HUES6 (cell line): ENCODE measurements around the gene CBX4.

ENCODE experiments used
- H3K27ac ChIP-seq: 2 replicates; pipeline ENCODE4 v1.7.0; 2013; ENCODE audit warnings: low read depth, mild to moderate bottlenecking, low read length, inconsistent platforms
- H3K27me3 ChIP-seq: 2 replicates; pipeline ENCODE4 v1.6.1; 2013; ENCODE audit warnings: low read length; ENCODE audit not compliant: control insufficient read depth, insufficient read depth
- H3K36me3 ChIP-seq: 2 replicates; pipeline ENCODE4 v1.6.1; 2013; ENCODE audit warnings: low read length; ENCODE audit not compliant: control insufficient read depth, insufficient read depth
- H3K4me1 ChIP-seq: 2 replicates; pipeline ENCODE4 v1.6.1; 2013; ENCODE audit warnings: low read length; ENCODE audit not compliant: control insufficient read depth, insufficient read depth
- H3K4me3 ChIP-seq: 2 replicates; pipeline ENCODE4 v1.5.1; 2013; ENCODE audit warnings: low read depth, low read length
- H3K9ac ChIP-seq: one replicate; pipeline ENCODE4 v1.6.1; 2013; ENCODE audit warnings: mild to moderate bottlenecking, low read length
- H3K9me3 ChIP-seq: 2 replicates; pipeline ENCODE4 v1.6.1; 2013; ENCODE audit warnings: low read depth, low read length; ENCODE audit not compliant: control insufficient read depth, insufficient read depth

CBX4 gene

GRCh38 chr17:79871131-79871530 is 31.9 kb upstream of the CBX4 start:
- Histone ChIP-seq H3K9me3 (no peaks in the 10 kb centered on the region), H3K4me3 (no peak overlapping the region), H3K27me3 (peaks cover 4% of the 10 kb centered on the region; the same call in 1 of the 2 replicates), H3K27ac (no peak overlapping the region), H3K36me3 (no peaks in the 10 kb centered on the region), H3K9ac (no peak overlapping the region), H3K4me1 (peaks cover 14% of the 10 kb centered on the region)

DNA sequence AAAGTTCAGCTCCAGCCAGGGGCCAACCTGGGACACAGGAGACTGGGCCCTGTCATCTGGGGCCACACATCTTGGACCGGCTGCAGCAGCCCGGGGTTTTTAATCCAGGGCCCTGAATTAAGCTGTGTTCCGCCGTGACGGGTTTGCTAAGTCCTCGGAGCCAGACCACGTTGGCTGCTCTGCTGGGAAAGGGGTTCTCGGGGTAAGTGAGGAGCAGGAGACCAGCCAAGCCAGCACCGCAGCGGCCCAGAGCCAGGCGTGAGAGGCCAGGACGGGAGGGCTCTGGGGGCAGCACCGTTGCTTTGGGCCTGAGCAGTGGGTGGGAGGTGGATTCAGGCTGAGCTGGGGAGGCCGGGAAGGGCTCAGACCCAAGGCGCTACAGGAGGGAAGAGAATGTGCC is 31.3 kb upstream of the CBX4 start:
- H3K27me3 ChIP-seq: peaks cover 4% of the 10 kb centered on the region; the same call in 1 of the 2 replicates
- no peak overlapping the region for H3K27ac ChIP-seq
- no peaks in the 10 kb centered on the region for H3K36me3 ChIP-seq
- no peak overlapping the region for H3K9ac ChIP-seq
- no peaks in the 10 kb centered on the region for H3K9me3 ChIP-seq
- H3K4me1 ChIP-seq: peaks cover 14% of the 10 kb centered on the region
- H3K4me3 ChIP-seq: no peak overlapping the region

- H3K4me1 ChIP-seq: peaks cover 15% of the 10 kb centered on the region
- H3K9ac ChIP-seq: no peak overlapping the region
- H3K4me3 ChIP-seq: no peak overlapping the region
- H3K9me3 ChIP-seq: no peaks in the 10 kb centered on the region
- H3K36me3 ChIP-seq: no peaks in the 10 kb centered on the region
- no peaks in the 10 kb centered on the region; the same call in 1 of the 2 replicates for H3K27me3 ChIP-seq
- no peak overlapping the region for H3K27ac ChIP-seq
Measured at GRCh38 chr17:79866791-79867518, 27.7 kb upstream of the CBX4 start.

DNA sequence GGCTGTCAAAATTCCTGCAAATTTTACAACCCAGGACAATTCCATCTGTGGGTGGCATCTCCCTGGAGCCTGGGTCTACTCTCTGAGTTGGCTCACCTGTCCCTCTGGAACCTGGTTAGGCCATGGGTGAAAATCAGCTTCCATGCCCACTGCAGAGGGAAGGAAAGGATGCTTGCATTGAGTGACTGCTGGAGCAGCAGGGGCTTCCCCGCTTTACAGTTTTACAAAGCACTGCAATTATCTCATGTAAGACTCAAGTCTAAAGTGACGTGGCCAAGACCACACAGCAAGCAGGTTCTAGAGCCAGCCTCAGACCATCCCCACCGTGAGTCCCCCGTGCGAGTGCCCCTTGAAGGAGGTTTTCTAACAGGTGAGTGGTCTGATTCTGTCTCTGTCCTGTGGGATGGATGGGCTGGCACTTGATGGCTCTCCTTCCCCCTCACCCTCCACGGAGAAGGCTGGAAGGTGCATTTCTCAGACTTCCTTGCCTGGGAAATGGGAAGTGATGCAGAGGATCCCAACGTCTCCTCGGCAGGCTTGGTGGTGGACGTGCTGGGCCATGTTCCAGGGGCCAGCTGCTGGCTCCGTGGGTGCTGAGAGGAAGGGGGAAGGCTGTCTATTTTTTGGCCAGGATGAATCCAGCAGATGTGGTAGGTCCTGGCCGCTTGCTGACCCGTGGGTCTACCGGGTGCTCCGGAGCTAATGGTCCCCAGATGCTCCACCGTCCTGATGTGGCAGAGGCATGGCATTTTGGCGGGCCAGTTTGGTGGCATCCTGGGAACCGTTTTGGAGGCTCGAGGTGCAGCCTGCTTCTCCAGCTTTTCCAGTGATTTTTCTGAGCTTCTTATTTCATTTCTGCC is 26.3 kb upstream of the CBX4 start:
- H3K9ac ChIP-seq: no peak overlapping the region
- peaks cover 19% of the 10 kb centered on the region for H3K4me1 ChIP-seq
- H3K27me3 ChIP-seq: peaks cover 5% of the 10 kb centered on the region; the same call in 1 of the 2 replicates
- no peak overlapping the region for H3K27ac ChIP-seq
- no peaks in the 10 kb centered on the region for H3K36me3 ChIP-seq
- no peak overlapping the region for H3K4me3 ChIP-seq
- H3K9me3 ChIP-seq: no peaks in the 10 kb centered on the region

DNA sequence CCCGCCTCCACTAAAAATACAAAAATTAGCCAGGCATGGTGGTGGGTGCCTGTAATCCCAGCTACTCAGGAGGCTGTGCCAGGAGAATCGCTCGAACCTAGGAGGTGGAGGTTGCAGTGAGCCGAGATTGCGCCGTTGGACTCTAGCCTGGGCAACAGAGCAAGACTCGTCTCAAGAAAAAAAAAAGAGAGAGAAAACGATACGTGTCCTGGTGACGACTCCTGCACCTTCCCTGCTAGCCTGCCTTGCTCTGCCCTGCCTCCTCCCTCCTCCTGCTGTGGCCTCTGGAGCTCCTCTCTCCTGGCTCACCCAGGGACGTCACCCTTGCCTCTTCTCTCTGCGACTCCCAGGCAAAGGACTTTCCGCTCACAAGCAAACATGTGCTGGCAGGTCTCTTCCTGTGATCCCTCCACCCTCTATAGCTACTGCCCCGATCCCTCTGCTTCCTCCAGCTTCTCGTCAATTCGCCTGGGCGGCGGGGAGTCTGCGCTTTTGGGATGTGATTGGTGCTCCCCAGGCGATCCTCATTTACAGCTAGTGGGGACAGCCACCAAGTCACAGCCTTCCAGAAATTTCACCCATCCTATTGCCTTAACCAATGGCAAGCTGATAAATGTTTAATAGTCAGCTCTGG is 25.5 kb upstream of the CBX4 start:
- Histone ChIP-seq H3K9me3 (no peaks in the 10 kb centered on the region), H3K4me1 (peaks cover 16% of the 10 kb centered on the region), H3K36me3 (no peaks in the 10 kb centered on the region), H3K27me3 (peaks cover 5% of the 10 kb centered on the region; the same call in 1 of the 2 replicates), H3K9ac (no peak overlapping the region), H3K4me3 (no peak overlapping the region), H3K27ac (no peak overlapping the region)

GRCh38 chr17:79864147-79864546 is 24.9 kb upstream of the CBX4 start:
- H3K36me3 ChIP-seq: no peaks in the 10 kb centered on the region
- peaks cover 6% of the 10 kb centered on the region; the same call in 1 of the 2 replicates for H3K27me3 ChIP-seq
- peaks cover 10% of the 10 kb centered on the region for H3K4me1 ChIP-seq
- no peak overlapping the region for H3K4me3 ChIP-seq
- H3K9me3 ChIP-seq: no peaks in the 10 kb centered on the region
- H3K9ac ChIP-seq: no peak overlapping the region
- H3K27ac ChIP-seq: no peak overlapping the region

GRCh38 chr17:79862771-79863440 is 23.7 kb upstream of the CBX4 start:
- Histone ChIP-seq H3K36me3 (no peaks in the 10 kb centered on the region), H3K9ac (no peak overlapping the region), H3K4me1 (0 out of 2 replicates have a peak, but pooled peaks cover 5% of the 10 kb centered on the region), H3K27me3 (peaks cover 8% of the 10 kb centered on the region; the same call in 1 of the 2 replicates), H3K4me3 (no peak overlapping the region), H3K9me3 (no peaks in the 10 kb centered on the region), H3K27ac (no peak overlapping the region)

- no peaks in the 10 kb centered on the region for H3K9me3 ChIP-seq
- H3K36me3 ChIP-seq: no peaks in the 10 kb centered on the region
- H3K9ac ChIP-seq: no peak overlapping the region
- H3K27ac ChIP-seq: no peak overlapping the region
- 0 out of 2 replicates have a peak, but pooled peaks cover 5% of the 10 kb centered on the region for H3K4me1 ChIP-seq
- H3K4me3 ChIP-seq: no peak overlapping the region
- H3K27me3 ChIP-seq: peaks cover 8% of the 10 kb centered on the region; the same call in 1 of the 2 replicates
Measured at GRCh38 chr17:79862238-79862637, 23.0 kb upstream of the CBX4 start.

- no peaks in the 10 kb centered on the region for H3K36me3 ChIP-seq
- no peak overlapping the region for H3K9ac ChIP-seq
- no peaks in the 10 kb centered on the region for H3K9me3 ChIP-seq
- H3K27ac ChIP-seq: no peak overlapping the region
- 0 out of 2 replicates have a peak, but pooled peaks cover 5% of the 10 kb centered on the region for H3K4me1 ChIP-seq
- no peak overlapping the region for H3K4me3 ChIP-seq
- H3K27me3 ChIP-seq: peaks cover 8% of the 10 kb centered on the region; the same call in 1 of the 2 replicates
Measured at GRCh38 chr17:79861413-79862216, 22.4 kb upstream of the CBX4 start.
